Esophagus (tissue), 2 donors: ENCODE data around the gene IGDCC3. TPM values are rescaled to one million over a fixed set of nuclear protein-coding genes. Genes with fewer than 3 reads are reported as not detected.

Experiments used
- H3K27ac ChIP-seq, 2 donors: one replicate each; pipeline ENCODE4 v1.5.1; 2013; ENCODE audit warnings: low read depth in 2 of 2, mild to moderate bottlenecking in 2 of 2, inconsistent platforms in 1 of 2, low read length in 1 of 2, moderate library complexity in 1 of 2
- H3K27me3 ChIP-seq, 2 donors: one replicate each; pipeline ENCODE4 v1.6.1; 2013; ENCODE audit warnings: low read length in 2 of 2, control low read depth in 1 of 2, mild to moderate bottlenecking in 1 of 2; ENCODE audit not compliant: insufficient read depth in 2 of 2, control insufficient read depth in 1 of 2
- H3K36me3 ChIP-seq, 2 donors: one replicate each; pipeline ENCODE4 v1.6.1; 2013; ENCODE audit warnings: low read length in 1 of 2; ENCODE audit not compliant: control insufficient read depth in 2 of 2, insufficient read depth in 2 of 2
- H3K4me1 ChIP-seq, 2 donors: one replicate each; pipeline ENCODE4 v1.6.1; 2013; ENCODE audit warnings: low read length in 1 of 2; ENCODE audit not compliant: control insufficient read depth in 2 of 2, insufficient read depth in 2 of 2
- H3K4me3 ChIP-seq, 2 donors: one replicate each; pipeline ENCODE4 v1.5.1; 2013; ENCODE audit warnings: low read length in 2 of 2, mild to moderate bottlenecking in 2 of 2, low read depth in 1 of 2, moderate library complexity in 1 of 2
- H3K9me3 ChIP-seq, 2 donors: one replicate each; pipeline ENCODE4 v1.6.1; 2013; ENCODE audit warnings: mild to moderate bottlenecking in 2 of 2, low read depth in 1 of 2, low read length in 1 of 2, moderate library complexity in 1 of 2; ENCODE audit not compliant: control insufficient read depth in 2 of 2, insufficient read depth in 1 of 2
- WGBS, 2 donors: extraction: QIAGEN DNeasy Blood & Tissue Kit; methylation state at CpG; one replicate each; pipeline ENCODE4 v1.1.7; 2013; 5-methylcytosine and 5-hydroxymethylcytosine counted together
- polyA plus RNA-seq, 2 donors: library from polyadenylated mRNA; stranded (reverse); fragments of 200-250 nt; gene quantifications; one replicate each; pipeline ENCODE4 v1.2.3, GENCODE V29; 2013
- donor health status: healthy with polysubstance abuse.
- donor health status: Bipolar disorder and iron deficiency.

IGDCC3 gene
- polyA plus RNA-seq, 2 donors: under 0.01 TPM; not detected in 1

- Histone ChIP-seq H3K4me3 (no peak overlapping the region), H3K27me3 (no peaks in the 10 kb centered on the region), H3K36me3 (no peaks in the 10 kb centered on the region), H3K4me1 (no peaks in the 10 kb centered on the region), H3K9me3 (no peaks in the 10 kb centered on the region), H3K27ac (no peak overlapping the region)
- WGBS, 2 donors: 65 to 67% methylated on average over 7 of the region's 7 CpGs
These were observed 30.7 kb upstream of the IGDCC3 start for GRCh38 chr15:65408324-65409035.

- Histone ChIP-seq H3K9me3 (no peaks in the 10 kb centered on the region), H3K27ac (no peak overlapping the region), H3K36me3 (no peaks in the 10 kb centered on the region), H3K27me3 (no peaks in the 10 kb centered on the region), H3K4me1 (no peaks in the 10 kb centered on the region), H3K4me3 (no peak overlapping the region)
- WGBS, 2 donors: 68 to 76% methylated on average over 10 of the region's 10 CpGs
These were observed 28.7 kb upstream of the IGDCC3 start for GRCh38 chr15:65406424-65407000.

DNA sequence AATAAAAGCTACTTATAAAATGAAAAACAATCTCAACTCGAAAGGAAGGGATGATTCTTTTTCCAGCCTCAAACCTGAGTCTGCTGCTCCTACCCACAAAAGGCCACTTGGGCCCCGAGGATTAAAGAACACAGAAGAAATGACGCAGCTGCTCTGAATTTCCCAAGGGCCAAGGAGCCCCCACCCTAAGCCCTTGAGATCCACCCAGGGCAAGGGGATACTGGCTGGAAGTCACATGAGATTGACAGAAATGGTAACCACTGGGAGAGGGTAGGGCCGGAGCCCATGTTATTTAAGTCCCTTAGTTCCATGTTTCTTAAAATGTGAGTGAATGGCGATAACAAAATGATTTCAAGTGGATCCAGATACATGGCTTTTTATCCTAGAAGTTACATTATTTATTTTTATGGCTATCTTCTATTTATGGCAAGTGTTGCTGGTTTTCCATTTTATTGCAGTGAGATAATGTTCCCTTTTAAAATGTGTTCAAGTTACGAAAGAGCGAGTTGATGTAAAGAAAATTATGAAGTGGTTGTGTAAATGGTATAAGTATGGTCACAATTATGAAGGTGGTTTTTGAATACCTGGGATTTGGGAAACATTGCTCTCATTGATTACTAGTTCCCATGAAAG, 28.1 kb upstream of the IGDCC3 start:
- H3K36me3 ChIP-seq: no peaks in the 10 kb centered on the region
- no peaks in the 10 kb centered on the region for H3K4me1 ChIP-seq
- no peak overlapping the region for H3K27ac ChIP-seq
- H3K9me3 ChIP-seq: no peaks in the 10 kb centered on the region
- no peaks in the 10 kb centered on the region for H3K27me3 ChIP-seq
- 74 to 83% methylated on average over 7 of the region's 7 CpGs for WGBS, 2 donors
- H3K4me3 ChIP-seq: no peak overlapping the region

DNA sequence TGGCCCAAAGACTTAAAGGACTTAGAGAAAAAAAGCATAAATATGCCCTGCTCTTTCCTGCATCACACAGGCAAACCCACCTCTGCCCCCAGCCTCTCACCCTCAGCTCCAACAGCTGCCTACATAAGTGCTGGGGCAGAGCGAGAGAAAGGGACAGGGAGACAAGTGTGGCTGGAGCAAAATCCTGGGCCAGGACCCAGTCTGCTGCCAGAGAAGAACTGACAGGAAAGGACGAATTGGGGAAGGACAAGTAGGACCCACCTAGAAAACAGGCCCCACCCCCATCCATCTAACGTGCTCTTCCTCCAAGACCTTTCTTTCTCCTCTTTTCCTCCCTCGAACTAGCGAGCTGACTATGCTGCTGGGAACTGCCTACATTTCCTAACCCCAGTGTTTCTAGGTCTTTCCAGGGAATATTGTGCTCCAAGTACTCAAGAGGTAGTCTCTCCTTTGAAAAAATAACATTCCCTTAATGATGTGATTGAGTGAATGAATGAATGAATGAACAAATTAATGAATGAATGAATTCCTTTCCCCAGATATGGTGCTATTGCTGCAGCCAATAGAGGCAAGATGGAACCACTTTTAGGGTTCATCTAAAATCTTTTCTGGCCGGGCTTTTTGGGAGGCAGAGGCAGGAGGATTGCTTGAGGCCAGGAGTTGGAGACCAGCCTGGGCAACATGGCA, 26.5 kb upstream of the IGDCC3 start:
- Histone ChIP-seq H3K27ac (no peak overlapping the region), H3K36me3 (no peaks in the 10 kb centered on the region), H3K27me3 (no peaks in the 10 kb centered on the region), H3K4me1 (no peaks in the 10 kb centered on the region), H3K4me3 (no peak overlapping the region), H3K9me3 (no peaks in the 10 kb centered on the region)
- WGBS, 2 donors: 79 to 81% methylated on average over 6 of the region's 6 CpGs

- no peaks in the 10 kb centered on the region for H3K9me3 ChIP-seq
- no peak overlapping the region for H3K4me3 ChIP-seq
- H3K4me1 ChIP-seq: no peaks in the 10 kb centered on the region
- H3K36me3 ChIP-seq: no peaks in the 10 kb centered on the region
- no peak overlapping the region for H3K27ac ChIP-seq
- no peaks in the 10 kb centered on the region for H3K27me3 ChIP-seq
- 80% methylated on average over 4 of the region's 4 CpGs for WGBS, 2 donors
These were observed 25.2 kb upstream of the IGDCC3 start for GRCh38 chr15:65402961-65403360.

- H3K27me3 ChIP-seq: peaks cover 0 to 2% of the 10 kb centered on the region in 2 donors
These were observed 23.9 kb upstream of the IGDCC3 start for GRCh38 chr15:65401611-65402240.

GRCh38 chr15:65400760-65401610, 23.2 kb upstream of the IGDCC3 start:
- H3K36me3 ChIP-seq: no peaks in the 10 kb centered on the region
- H3K9me3 ChIP-seq: no peaks in the 10 kb centered on the region
- peaks cover 0 to 4% of the 10 kb centered on the region in 2 donors for H3K4me1 ChIP-seq
- H3K27ac ChIP-seq: no peak overlapping the region
- no peak overlapping the region for H3K4me3 ChIP-seq
- WGBS, 2 donors: 23 to 24% methylated on average over 11 of the region's 11 CpGs
- H3K27me3 ChIP-seq: peaks cover 0 to 5% of the 10 kb centered on the region in 2 donors

More at GRCh38 chr15:65401611-65402240, 23.9 kb upstream of the IGDCC3 start:
- peaks cover 0 to 1% of the 10 kb centered on the region in 2 donors for H3K4me1 ChIP-seq
- no peak overlapping the region for H3K27ac ChIP-seq
- no peak overlapping the region for H3K4me3 ChIP-seq
- 88 to 91% methylated on average over 8 of the region's 8 CpGs for WGBS, 2 donors
- no peaks in the 10 kb centered on the region for H3K9me3 ChIP-seq
- no peaks in the 10 kb centered on the region for H3K36me3 ChIP-seq

GRCh38 chr15:65399997-65400396, 22.2 kb upstream of the IGDCC3 start:
- H3K27ac ChIP-seq: no peak overlapping the region
- WGBS, 2 donors: 69 to 70% methylated on average over 2 of the region's 2 CpGs
- H3K27me3 ChIP-seq: peaks cover 5 to 8% of the 10 kb centered on the region in 2 donors
- H3K9me3 ChIP-seq: no peaks in the 10 kb centered on the region
- no peak overlapping the region for H3K4me3 ChIP-seq
- no peaks in the 10 kb centered on the region for H3K36me3 ChIP-seq
- peaks cover 3 to 6% of the 10 kb centered on the region in 2 donors for H3K4me1 ChIP-seq
